Body of pancreas (tissue), 4 donors: ENCODE measurements around the gene PLEKHO1. TPM values are rescaled to one million over a fixed set of nuclear protein-coding genes. Genes with fewer than 3 reads are reported as not detected.
A peak's percentile ranks its signal among the peaks of the same experiment; 100 is the strongest.

ENCODE experiments used
- ATAC-seq: fragments of 150-250 bp; one replicate; pipeline ENCODE4 v1.9.1; 2016
- DNase-seq, 4 donors: peaks; one replicate each; pipeline ENCODE4 v3.0.0-alpha.2; 2019
- H3K27ac ChIP-seq, 4 donors: fragments of 200-600 bp; sonication (generic); 1 replicate in 3 of 4; 2 replicates in 1 of 4; pipeline versions ENCODE4 v1.5.1 to v1.6.1; 2016 to 2019; ENCODE audit warnings: mild to moderate bottlenecking in 1 of 4, mixed read lengths in 1 of 4, moderate library complexity in 1 of 4
- H3K27me3 ChIP-seq, 2 donors: fragments of 200-600 bp; sonication (generic); one replicate each; pipeline ENCODE4 v1.6.0; 2016; ENCODE audit warnings: mild to moderate bottlenecking in 1 of 2
- H3K36me3 ChIP-seq, 2 donors: fragments of 200-600 bp; sonication (generic); replicated peaks in 1 of 2; 2 replicates each; pipeline ENCODE4 v1.5.1; 2016; ENCODE audit warnings: low read depth in 2 of 2; ENCODE audit not compliant: insufficient read depth in 1 of 2
- H3K4me1 ChIP-seq: fragments of 200-600 bp; sonication (generic); one replicate; pipeline ENCODE4 v1.6.0; 2016
- H3K4me3 ChIP-seq, 2 donors: fragments of 200-600 bp; sonication (generic); 1 replicate in 1 of 2; 2 replicates in 1 of 2; pipeline ENCODE4 v1.5.1; 2016 to 2019
- H3K9me3 ChIP-seq, 3 donors: fragments of 200-600 bp; sonication (generic); 1 replicate in 2 of 3; 2 replicates in 1 of 3; pipeline ENCODE4 v1.5.1; 2016
- CTCF ChIP-seq, 7 experiments: fragments of 450-650 bp in 4 of 7; fragments of 200-600 bp in 3 of 7; sonication (generic) in 3 of 7; IDR thresholded peaks; one replicate each; pipeline ENCODE4 v1.5.1; 2016 to 2019; ENCODE audit warnings: antibody characterized with exemption in 7 of 7
- POLR2A ChIP-seq, 3 donors: fragments of 450-650 bp; IDR thresholded peaks; one replicate each; pipeline ENCODE4 v1.6.1; 2016; ENCODE audit warnings: antibody characterized with exemption in 3 of 3, mild to moderate bottlenecking in 2 of 3
- WGBS, 2 donors: methylation state at CpG; one replicate each; pipeline ENCODE4 v1.1.5; 2017; 5-methylcytosine and 5-hydroxymethylcytosine counted together
- intact Hi-C: fragments of 100-400 bp; cut with DNase I; formaldehyde crosslinking; loops from one replicate; pipeline ENCODE4 v1.15.1; 2023
- total RNA-seq, 2 donors: library from RNA; depleted of rRNA; stranded (reverse); fragments of >200 nt; gene quantifications; one replicate each; pipeline ENCODE4 v1.1.0, GENCODE V29; 2016

The PLEKHO1 gene
- total RNA-seq, 2 donors from 2014 or later = 5.3 to 7.0 TPM

GRCh38 chr1:150155413-150156071, 5.8 kb downstream of the PLEKHO1 start:
- intact Hi-C loops = no loop called here
- no peak for DNase-seq
- 86% methylated on average over 13 of the region's 13 CpGs for WGBS, 2 donors

DNA sequence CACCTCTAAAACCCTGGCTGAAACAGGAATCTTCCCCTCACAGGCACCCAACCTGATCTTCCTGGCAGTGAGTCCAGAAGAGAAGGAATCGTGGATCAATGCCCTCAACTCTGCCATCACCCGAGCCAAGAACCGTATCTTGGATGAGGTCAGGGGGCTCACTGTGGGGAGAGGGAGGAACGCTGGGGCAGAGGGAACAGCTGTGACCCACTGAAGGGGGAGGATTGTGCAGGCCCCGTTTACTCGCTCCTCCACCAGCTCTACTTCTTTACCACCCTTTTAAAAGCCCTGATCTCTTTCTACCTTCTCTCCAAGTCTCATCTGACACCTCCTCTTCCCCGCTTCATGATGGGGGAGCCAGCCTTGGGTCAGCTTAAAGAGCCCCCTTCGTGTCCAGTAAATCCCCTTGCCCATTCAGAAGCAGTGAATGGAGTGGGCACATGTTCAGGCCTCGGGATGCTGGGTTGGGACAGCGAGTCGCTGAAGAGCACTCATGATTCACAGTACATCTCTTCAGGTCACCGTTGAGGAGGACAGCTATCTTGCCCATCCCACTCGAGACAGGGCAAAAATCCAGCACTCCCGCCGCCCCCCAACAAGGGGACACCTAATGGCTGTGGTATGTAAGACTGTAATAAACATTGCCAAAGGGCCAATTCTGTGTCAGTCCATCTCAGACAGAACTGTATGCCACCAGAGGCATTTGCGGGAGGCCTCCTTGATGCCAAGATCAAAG, 7.3 kb downstream of the PLEKHO1 start:
- DNase-seq = no peak
- H3K27me3 ChIP-seq = no peaks in the 10 kb centered on the region
- no peaks in the 10 kb centered on the region for H3K9me3 ChIP-seq
- no peak overlapping the region for H3K27ac ChIP-seq
- no peak overlapping the region for H3K4me3 ChIP-seq
- intact Hi-C loops = no loop called here
- ATAC-seq = no peak
- H3K4me1 ChIP-seq = no peaks in the 10 kb centered on the region
- 74 to 85% methylated on average over 13 to 16 of the region's 16 CpGs for WGBS, 2 donors
- TF ChIP-seq CTCF (IDR thresholded peaks at IDR 0.05) (no peak), POLR2A (IDR thresholded peaks at IDR 0.05) (no peak)
- H3K36me3 ChIP-seq = no peaks in the 10 kb centered on the region

More at GRCh38 chr1:150155413-150156071, 5.8 kb downstream of the PLEKHO1 start:
- no peaks in the 10 kb centered on the region for H3K36me3 ChIP-seq
- no peak overlapping the region for H3K4me3 ChIP-seq
- H3K27me3 ChIP-seq = peaks cover 0 to 4% of the 10 kb centered on the region in 2 donors
- TF ChIP-seq POLR2A (IDR thresholded peaks at IDR 0.05) (no peak), CTCF (IDR thresholded peaks at IDR 0.05) (no peak)
- no peak for ATAC-seq
- H3K27ac ChIP-seq = no peak overlapping the region
- no peaks in the 10 kb centered on the region for H3K9me3 ChIP-seq
- H3K4me1 ChIP-seq = peaks cover 2% of the 10 kb centered on the region

DNA sequence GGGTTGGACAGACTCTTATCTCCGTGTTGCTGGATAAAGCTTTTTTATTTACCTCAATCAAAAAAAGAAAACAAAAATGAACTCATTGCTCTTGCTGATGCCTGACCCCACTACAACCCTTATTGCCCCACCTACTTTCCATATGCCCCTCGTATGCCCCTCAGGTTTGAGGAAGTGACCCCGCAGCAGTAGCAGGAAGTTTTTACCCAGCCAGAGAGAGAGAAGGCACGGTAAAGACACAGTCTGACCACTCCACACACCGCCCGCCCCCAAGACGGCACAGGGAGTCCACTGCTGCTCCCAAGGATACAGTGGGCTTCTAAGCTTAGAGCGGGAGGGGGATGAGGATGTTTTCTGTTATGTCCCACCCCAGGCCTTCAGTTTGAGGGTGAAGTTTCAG, 9.8 kb downstream of the PLEKHO1 start:
- no peaks in the 10 kb centered on the region for H3K27me3 ChIP-seq
- peak in 1 of 4 donors; percentile 50 for DNase-seq
- intact Hi-C loops = no loop called here
- TF ChIP-seq POLR2A (IDR thresholded peaks at IDR 0.05) (peak in 1 of 3 donors; percentile 35), CTCF (IDR thresholded peaks at IDR 0.05) (no peak)
- no peak overlapping the region for H3K4me3 ChIP-seq
- no peaks in the 10 kb centered on the region for H3K36me3 ChIP-seq
- peaks cover 4% of the 10 kb centered on the region for H3K4me1 ChIP-seq
- H3K27ac ChIP-seq = peak overlapping the region in 2 of 4 donors; percentile 16 to 69
- no peak for ATAC-seq
- no peaks in the 10 kb centered on the region for H3K9me3 ChIP-seq
- WGBS, 2 donors = 64 to 72% methylated on average over 8 of the region's 8 CpGs

GRCh38 chr1:150160964-150161621, 11.4 kb downstream of the PLEKHO1 start:
- ATAC-seq = no peak
- WGBS, 2 donors = 66 to 80% methylated on average over 7 of the region's 7 CpGs
- intact Hi-C loops = loop anchor here (10.0 kb wide), 1 partner anchor 86 kb away; no protein-coding TSS in a partner anchor
- Histone ChIP-seq H3K36me3 (no peaks in the 10 kb centered on the region), H3K27ac (peak overlapping the region in 1 of 4 donors; percentile 49), H3K4me1 (peaks cover 10% of the 10 kb centered on the region), H3K9me3 (no peaks in the 10 kb centered on the region), H3K4me3 (no peak overlapping the region), H3K27me3 (no peaks in the 10 kb centered on the region)
- DNase-seq = no peak
- TF ChIP-seq POLR2A (IDR thresholded peaks at IDR 0.05) = no peak
- no peak for TF ChIP-seq CTCF (IDR thresholded peaks at IDR 0.05)
